ENCODE data around the gene MISP3. TPM values are rescaled to one million over a fixed set of nuclear protein-coding genes. Genes with fewer than 3 reads are reported as not detected.

MISP3 gene
- total RNA-seq, 1 experiment from 2014 or later: 0.81 TPM

DNA sequence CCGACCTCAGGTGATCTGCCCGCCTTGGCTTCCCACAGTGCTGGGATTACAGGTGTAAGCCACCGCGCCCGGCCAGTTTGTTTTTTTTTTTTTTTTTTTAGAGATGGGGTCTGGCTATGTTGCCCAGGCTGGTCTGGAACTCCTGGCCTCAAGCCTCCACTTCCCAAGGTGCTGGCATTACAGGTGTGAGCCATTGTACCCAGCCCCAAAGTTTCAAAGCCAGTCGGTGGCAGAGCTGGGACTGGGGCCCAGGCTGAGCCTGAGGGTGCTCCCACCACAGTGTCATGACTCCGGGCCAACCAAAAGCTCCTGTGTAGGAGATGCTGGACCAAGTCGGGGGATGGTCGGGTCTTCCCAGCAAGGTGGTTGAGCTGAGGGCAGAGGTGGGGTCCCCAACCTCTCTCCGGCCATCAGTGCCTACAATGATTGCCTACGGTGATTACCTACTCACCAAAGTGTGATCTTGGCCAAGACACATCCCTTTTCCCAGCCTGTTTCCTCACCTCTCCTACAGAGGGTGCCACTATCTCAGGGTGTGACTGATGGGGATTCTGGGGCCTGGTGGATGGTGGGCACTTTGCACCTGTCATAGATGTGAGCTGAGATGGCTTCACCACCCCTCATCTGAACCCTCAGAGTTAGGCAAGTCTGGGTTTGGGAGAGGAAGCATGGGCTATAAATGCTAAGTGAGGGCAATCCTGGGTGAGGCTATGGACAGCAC, 23.8 kb downstream of the MISP3 start:
- Histone ChIP-seq H3K4me1 (no peaks in the 10 kb centered on the region), H3K9me3 (replicated peaks) (peaks cover 14% of the 10 kb centered on the region), H3K36me3 (peaks cover 40% of the 10 kb centered on the region), H3K4me3 (no peak overlapping the region), H3K27me3 (no peaks in the 10 kb centered on the region), H3K27ac (no peak overlapping the region)
- DNase-seq: no peak

DNA sequence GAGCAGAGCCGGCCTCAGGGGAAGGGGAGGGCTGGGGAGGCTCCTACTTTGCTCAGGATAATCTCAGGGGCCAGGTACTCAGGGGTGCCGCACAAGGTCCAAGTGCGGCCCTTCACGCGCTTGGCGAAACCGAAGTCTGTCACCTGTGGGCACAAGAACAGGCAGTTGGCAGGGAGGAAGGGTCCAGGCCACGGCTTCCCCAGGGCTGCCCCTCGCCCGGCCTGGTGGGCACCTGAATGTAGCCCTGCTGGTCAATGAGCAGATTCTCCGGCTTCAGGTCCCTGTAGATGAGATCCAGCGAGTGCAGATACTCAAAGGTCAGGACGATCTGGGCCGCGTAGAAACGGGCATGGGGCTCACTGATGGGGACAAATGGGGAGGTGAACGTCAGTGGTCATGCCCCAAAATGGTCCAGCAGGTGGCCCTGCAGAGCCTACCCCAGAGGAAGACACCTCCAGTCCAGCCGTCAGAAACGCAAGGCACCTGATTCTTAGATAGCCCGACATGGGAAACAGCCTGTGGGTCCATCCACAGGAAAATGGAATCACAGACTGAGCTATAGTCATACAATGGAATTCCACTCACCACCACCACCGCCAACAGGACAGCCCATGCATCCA, 25.1 kb downstream of the MISP3 start:
- DNase-seq: no peak
- Histone ChIP-seq H3K9me3 (replicated peaks) (peaks cover 14% of the 10 kb centered on the region), H3K27me3 (no peaks in the 10 kb centered on the region), H3K4me3 (no peak overlapping the region), H3K27ac (no peak overlapping the region), H3K36me3 (peaks cover 48% of the 10 kb centered on the region), H3K4me1 (no peaks in the 10 kb centered on the region)

DNA sequence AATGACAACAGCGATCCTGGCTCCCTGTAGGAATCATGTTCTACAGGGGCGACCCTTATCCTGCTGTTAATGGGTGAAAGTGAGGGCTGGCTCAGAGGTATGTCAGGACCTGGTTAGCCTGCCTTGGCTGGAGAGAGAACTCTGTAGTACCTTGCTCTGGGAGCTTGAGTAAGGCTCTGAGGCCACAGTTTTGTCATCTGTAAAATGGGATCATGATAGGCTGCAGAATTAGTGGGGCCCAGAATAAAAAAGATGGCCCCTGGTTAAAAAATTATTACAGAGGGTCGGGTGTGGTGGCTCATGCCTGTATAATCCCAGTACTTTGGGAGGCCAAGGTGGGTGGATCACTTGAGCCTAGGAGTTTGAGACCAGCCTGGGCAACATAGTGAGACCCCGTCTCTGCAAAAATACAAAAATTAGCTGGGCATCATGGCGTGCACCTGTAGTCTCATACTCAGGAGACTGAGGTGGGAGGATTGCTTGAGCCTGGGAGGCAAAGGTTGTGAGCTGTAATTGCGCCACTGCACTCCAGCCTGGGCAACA, 28.5 kb downstream of the MISP3 start:
- Histone ChIP-seq H3K27me3 (no peaks in the 10 kb centered on the region), H3K9me3 (replicated peaks) (no peaks in the 10 kb centered on the region), H3K27ac (no peak overlapping the region), H3K4me1 (no peaks in the 10 kb centered on the region), H3K4me3 (no peak overlapping the region), H3K36me3 (peaks cover 69% of the 10 kb centered on the region)
- no peak for DNase-seq

DNA sequence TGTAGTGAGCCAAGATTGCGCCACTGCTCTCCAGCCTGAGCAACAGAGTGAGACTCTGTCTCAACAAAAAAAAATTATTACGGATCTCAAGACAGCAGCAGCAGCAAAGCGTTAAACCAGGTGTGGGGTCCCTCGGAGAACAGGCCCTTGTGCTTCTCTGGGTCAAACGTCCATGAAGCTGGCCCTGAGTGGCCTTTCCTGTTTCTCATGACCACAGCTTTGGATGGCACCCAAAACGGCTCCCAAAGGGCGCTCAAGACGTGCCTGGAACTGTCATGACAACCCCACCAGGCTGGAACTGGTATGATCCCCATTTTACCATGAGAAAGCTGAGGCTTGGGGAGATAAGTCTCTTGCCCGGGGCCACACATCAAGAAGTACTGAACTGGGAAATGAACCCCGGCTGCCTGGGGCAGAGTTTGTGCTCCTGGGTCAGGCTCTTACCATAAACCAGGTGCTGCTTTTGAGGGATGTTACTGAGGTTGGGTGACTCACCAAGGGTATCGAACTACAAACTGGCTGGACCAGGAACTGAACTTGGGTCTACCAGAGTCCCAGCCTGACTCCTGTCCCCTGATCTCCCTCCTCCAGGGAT, 29.6 kb downstream of the MISP3 start:
- no peak for DNase-seq
- Histone ChIP-seq H3K36me3 (peaks cover 66% of the 10 kb centered on the region), H3K27ac (no peak overlapping the region), H3K27me3 (no peaks in the 10 kb centered on the region), H3K4me3 (no peak overlapping the region), H3K9me3 (replicated peaks) (no peaks in the 10 kb centered on the region), H3K4me1 (no peaks in the 10 kb centered on the region)

DNA sequence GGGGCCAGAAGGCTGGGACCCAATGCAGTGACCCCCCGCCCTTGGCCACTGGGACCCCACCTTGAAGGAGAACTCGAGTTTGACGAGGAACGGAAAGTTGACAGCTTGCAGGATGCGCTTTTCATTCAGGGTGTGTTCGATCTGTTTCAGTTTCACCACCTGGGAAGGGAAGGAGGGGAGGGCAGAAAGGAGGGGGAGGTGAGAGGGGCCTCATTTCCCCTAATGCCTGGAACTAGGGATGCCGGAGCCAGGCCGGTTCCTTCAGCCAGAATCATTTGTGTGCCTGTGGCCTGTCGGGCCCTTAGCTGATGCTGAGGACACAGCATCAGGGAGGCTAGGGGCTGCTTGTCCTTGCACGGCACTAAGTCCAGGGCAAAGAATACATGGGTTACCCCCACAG, 30.2 kb downstream of the MISP3 start:
- no peaks in the 10 kb centered on the region for H3K4me1 ChIP-seq
- no peak for DNase-seq
- no peak overlapping the region for H3K27ac ChIP-seq
- H3K36me3 ChIP-seq: peaks cover 61% of the 10 kb centered on the region
- no peaks in the 10 kb centered on the region for H3K27me3 ChIP-seq
- no peak overlapping the region for H3K4me3 ChIP-seq
- no peaks in the 10 kb centered on the region for H3K9me3 ChIP-seq (replicated peaks)

DNA sequence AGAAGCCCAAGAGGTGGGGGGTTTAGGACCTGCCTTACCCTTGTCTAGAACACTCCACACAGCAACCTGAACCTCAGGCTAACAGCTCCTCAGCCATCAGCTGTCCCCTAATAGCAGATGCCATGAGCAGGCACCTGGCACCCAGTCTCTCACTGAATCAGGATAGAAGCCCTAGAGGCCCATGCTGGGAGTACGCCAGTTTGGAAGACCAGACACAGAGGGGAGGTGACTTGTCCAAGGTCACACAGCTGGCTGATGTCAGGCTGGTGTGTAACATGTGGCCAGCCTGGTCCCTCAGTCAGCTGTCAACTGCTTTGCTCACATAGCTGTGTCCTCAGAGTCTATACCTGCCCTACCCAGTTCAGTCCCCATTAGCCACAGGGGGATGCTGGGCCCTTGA, 30.7 kb downstream of the MISP3 start:
- Histone ChIP-seq H3K4me1 (no peaks in the 10 kb centered on the region), H3K27ac (no peak overlapping the region), H3K27me3 (no peaks in the 10 kb centered on the region), H3K9me3 (replicated peaks) (no peaks in the 10 kb centered on the region), H3K36me3 (peaks cover 61% of the 10 kb centered on the region), H3K4me3 (no peak overlapping the region)
- DNase-seq: no peak

DNA sequence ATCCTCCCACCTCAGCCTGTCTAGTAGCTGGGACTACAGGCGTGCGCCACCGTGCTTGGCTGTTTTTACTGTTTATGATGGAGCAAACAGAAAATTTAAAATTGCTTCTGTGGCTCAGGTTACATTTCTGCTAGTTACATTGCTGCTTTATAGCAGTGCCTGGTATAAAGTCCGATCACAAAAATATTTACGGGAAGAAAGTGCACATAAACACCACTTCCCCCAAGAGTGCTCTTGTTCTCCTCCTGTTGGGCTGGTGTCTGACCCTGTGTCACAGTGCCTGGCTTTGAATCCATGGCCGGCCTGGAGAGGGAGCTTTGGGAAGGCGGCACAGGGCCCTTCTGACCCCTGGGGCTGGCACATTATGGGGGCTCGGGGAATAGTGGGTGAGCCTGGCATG, 33.1 kb downstream of the MISP3 start:
- Histone ChIP-seq H3K9me3 (replicated peaks) (no peaks in the 10 kb centered on the region), H3K27me3 (no peaks in the 10 kb centered on the region), H3K4me3 (no peak overlapping the region), H3K36me3 (peaks cover 53% of the 10 kb centered on the region), H3K4me1 (no peaks in the 10 kb centered on the region), H3K27ac (no peak overlapping the region)
- no peak for DNase-seq

DNA sequence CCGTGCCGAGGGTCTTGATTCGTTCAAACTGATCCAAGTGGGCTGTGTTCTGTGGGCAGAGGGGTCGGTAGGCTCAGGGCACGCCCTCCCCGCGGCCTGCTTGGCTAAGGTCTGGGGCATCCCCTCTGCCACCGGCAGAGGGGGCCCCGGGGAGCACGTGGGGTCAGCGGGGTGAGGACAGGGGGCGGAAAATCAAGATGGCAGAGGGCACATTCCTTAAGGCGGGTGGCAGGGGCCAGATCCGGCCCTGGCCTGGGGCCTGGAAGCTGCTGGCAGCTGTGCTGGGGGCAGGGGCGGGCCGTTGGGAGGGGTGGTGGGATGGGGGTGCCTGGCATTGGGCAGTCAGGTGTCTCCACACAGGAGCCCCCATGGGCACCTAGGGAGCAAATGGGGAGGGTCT, 34.3 kb downstream of the MISP3 start:
- peaks cover 43% of the 10 kb centered on the region for H3K36me3 ChIP-seq
- no peak for DNase-seq
- H3K27me3 ChIP-seq: no peaks in the 10 kb centered on the region
- no peaks in the 10 kb centered on the region for H3K4me1 ChIP-seq
- no peak overlapping the region for H3K27ac ChIP-seq
- H3K4me3 ChIP-seq: no peak overlapping the region
- no peaks in the 10 kb centered on the region for H3K9me3 ChIP-seq (replicated peaks)

DNA sequence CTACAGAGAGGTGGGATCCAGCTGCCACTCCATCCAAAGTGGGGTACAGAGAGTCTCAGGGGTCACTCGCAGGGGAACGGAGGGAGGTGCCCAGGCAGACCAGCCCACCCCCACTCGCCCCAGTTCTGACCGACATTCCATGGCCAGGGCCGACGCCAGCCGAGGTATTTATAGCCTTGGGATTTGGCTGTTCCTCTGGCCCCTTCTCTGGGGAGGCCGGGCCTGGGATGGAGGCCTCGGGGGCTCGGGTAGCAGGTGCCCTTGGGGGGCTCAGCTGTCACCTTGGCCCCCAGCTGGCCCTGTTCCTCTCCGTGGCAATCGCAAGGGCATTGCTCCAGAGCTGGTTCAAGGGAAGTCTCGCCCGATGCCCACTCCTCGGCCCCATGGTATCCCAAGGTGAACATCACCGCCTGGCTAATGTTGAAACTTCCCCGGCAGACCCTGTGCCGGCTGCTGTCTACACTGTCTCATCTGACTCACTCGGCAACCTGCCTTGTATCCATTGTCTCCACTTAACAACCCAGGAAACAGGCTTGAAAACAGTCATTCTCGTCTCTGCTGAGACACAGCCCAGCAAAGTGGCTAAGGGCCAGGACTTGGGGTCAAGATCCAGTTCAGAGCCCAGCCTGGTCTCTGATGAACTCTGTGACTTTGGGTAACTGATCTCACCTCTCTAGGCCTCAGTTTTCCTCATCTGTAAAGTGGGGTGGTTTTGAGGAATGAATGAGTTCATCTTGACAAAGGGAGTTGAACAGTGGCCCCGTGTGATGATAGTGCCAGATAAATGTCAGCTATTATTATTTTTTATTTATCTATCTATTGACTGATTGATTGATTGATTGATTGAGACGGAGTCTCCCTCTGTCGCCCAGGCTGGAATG, 35.2 kb downstream of the MISP3 start:
- H3K27me3 ChIP-seq: no peaks in the 10 kb centered on the region
- peaks cover 37% of the 10 kb centered on the region for H3K36me3 ChIP-seq
- no peaks in the 10 kb centered on the region for H3K9me3 ChIP-seq (replicated peaks)
- no peak for DNase-seq
- H3K4me3 ChIP-seq: no peak overlapping the region
- no peak overlapping the region for H3K27ac ChIP-seq
- peaks cover 5% of the 10 kb centered on the region for H3K4me1 ChIP-seq

DNA sequence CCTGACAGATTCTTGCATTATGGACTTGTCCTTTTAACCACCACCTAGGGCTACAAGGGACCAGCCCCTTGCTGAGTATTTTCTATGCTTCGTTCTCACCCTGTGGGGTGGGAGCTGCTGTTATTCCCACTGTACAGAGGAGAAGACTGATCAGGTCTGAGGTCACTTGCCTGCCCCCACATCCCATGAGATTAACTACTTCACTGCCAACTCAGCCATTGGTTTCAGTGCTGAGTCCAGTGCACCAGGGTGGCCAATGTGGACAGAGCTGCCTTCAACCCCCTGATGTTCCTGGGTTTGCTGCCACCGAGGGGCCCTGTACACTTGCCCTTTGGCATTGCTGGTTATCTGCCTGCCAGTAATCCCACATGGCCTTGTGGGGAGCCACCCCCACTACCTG, 38.1 kb downstream of the MISP3 start:
- Histone ChIP-seq H3K36me3 (peaks cover 18% of the 10 kb centered on the region), H3K9me3 (replicated peaks) (no peaks in the 10 kb centered on the region), H3K27ac (no peak overlapping the region), H3K4me1 (peaks cover 15% of the 10 kb centered on the region), H3K4me3 (no peak overlapping the region), H3K27me3 (no peaks in the 10 kb centered on the region)
- DNase-seq: no peak

DNA sequence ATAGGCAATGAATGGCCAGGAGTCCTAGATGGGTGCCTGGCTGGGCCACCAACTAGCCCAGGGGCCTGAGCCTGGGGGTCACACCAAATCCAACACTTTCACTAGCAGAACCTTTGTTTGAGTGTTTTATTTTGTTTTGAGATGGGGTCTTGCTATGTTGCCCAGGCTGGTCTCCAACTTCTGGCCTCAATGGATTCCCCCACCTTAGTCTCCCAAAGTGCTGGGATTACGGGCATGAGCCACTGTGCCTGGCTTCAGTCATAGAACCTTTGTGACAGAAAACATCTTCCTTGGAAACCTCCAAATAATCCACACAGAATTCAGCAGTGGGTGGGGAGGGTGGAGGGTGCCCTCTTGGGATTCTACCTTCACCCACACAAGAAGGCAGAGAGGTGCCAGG, 38.9 kb downstream of the MISP3 start:
- DNase-seq: no peak
- Histone ChIP-seq H3K36me3 (peaks cover 10% of the 10 kb centered on the region; the same call in 1 of the 2 replicates), H3K4me1 (peaks cover 15% of the 10 kb centered on the region), H3K9me3 (replicated peaks) (no peaks in the 10 kb centered on the region), H3K27me3 (no peaks in the 10 kb centered on the region), H3K4me3 (no peak overlapping the region), H3K27ac (no peak overlapping the region)

DNA sequence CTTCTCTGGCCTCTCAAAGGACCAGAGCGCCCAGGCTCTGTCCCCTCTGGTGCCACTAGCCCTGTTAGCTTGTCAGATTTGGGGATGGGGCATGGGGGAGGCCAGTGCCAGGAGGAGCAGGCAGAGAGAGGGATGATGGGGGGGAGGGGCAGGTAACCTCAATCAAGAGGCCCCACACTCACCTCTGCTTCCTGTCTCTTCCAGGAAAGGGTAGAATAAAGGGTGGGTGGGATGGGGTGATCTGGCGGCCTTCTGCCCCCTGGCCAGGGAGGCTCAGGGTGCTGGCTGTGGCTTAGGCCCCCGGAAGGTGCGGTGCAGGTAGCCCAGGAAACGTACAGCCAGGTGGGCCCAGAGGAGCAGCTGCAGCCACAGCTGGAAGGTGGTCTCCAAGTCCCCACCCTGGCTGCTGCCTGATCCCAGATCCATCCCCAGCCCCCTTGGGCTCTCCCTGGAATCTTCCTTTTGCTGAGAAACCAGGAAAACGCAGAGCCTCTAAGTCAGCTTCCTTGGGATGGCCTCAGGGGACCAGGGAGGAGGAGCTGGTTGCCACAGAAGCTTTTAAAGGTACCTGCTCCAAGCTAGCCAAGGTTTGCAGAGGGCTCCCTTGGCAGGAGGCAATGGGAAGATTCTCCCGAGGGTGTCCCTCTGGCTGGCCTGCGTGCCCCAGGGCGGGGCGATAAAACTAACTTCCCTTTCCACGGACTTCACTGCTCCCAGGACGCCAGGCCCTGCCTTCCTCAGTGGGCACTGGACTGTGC, 39.6 kb downstream of the MISP3 start:
- Histone ChIP-seq H3K27ac (peak overlapping the region; percentile 57), H3K27me3 (no peaks in the 10 kb centered on the region), H3K9me3 (replicated peaks) (no peaks in the 10 kb centered on the region), H3K4me3 (no peak overlapping the region), H3K4me1 (peaks cover 15% of the 10 kb centered on the region), H3K36me3 (peaks cover 7% of the 10 kb centered on the region; the same call in 1 of the 2 replicates)
- DNase-seq: no peak

DNA sequence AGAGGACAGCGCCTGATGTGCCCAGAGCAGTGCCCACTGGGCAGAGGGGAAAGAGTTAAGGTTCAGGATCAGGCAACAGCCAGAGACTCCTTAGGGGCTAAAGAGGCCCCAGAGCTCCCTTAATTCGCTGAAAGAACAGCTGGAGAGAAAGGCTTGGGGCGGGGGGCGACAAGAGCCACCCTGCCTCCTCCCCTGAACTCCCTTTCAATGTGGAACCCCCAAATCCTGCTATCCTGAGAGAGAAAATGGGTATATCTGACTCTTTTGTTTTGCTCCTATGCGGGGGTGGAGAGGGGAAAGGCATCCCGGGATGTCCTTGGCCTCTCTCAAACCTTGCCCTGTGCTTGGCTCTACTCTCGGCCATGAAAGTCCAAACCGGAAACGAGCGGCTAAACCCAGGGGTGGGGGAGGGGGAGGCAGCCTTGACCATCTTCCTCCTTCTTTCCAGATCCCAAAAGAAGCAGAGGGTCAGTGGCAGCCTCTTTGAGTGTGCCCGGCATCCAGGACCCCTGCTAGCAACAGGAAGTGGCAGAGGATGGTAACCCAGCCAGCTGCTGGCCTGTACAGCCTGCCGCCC, 40.3 kb downstream of the MISP3 start:
- Histone ChIP-seq H3K4me3 (peak overlapping the region; percentile 11; the same call in 1 of the 2 replicates), H3K9me3 (replicated peaks) (no peaks in the 10 kb centered on the region), H3K36me3 (peaks cover 7% of the 10 kb centered on the region; the same call in 1 of the 2 replicates), H3K27ac (peak overlapping the region; percentile 57), H3K4me1 (peaks cover 15% of the 10 kb centered on the region), H3K27me3 (no peaks in the 10 kb centered on the region)
- DNase-seq: peak in 1 of 2 experiments; percentile 54

Data from SJCRH30 (cell line).